ENCODE measurements around the gene IDH3G. TPM values are rescaled to one million over a fixed set of nuclear protein-coding genes. Genes with fewer than 3 reads are reported as not detected.

Gene IDH3G
- total and polyA plus RNA-seq, 8 donors = 15.8 to 48.4 (median 25.1) TPM

GRCh38 chrX:153807976-153808375, 13.8 kb upstream of the IDH3G start:
- no peak for ATAC-seq
- 86 to 89% methylated on average over 18 to 19 of the region's 19 CpGs for WGBS, 2 donors
- Histone ChIP-seq H3K27ac (no peak overlapping the region), H3K4me1 (no peaks in the 10 kb centered on the region), H3K27me3 (no peaks in the 10 kb centered on the region), H3K36me3 (no peaks in the 10 kb centered on the region), H3K9me3 (no peaks in the 10 kb centered on the region), H3K4me3 (no peak overlapping the region)
- TF ChIP-seq CTCF (IDR thresholded peaks at IDR 0.05) = no peak
- intact Hi-C loops (cut with DNase I) = no loop called here
- FAIRE-seq = no peak
- DNase-seq = no peak

GRCh38 chrX:153806999-153807575, 12.9 kb upstream of the IDH3G start:
- intact Hi-C loops (cut with DNase I) = no loop called here
- no peaks in the 10 kb centered on the region for H3K27me3 ChIP-seq
- 92% methylated on average over 28 of the region's 28 CpGs for WGBS, 2 donors
- no peaks in the 10 kb centered on the region for H3K4me1 ChIP-seq
- ATAC-seq (no peak), FAIRE-seq (no peak), DNase-seq (peak in 1 of 6 donors; percentile 56)
- no peaks in the 10 kb centered on the region for H3K36me3 ChIP-seq
- H3K9me3 ChIP-seq = no peaks in the 10 kb centered on the region
- H3K27ac ChIP-seq = no peak overlapping the region
- no peak for TF ChIP-seq CTCF (IDR thresholded peaks at IDR 0.05)
- no peak overlapping the region for H3K4me3 ChIP-seq

- peak in 2 of 6 donors; percentile 2 to 46 for DNase-seq
- intact Hi-C loops (cut with DNase I) = no loop called here
- H3K27me3 ChIP-seq = no peaks in the 10 kb centered on the region
- no peak for ATAC-seq
- H3K27ac ChIP-seq = no peak overlapping the region
- H3K4me3 ChIP-seq = no peak overlapping the region
- H3K9me3 ChIP-seq = no peaks in the 10 kb centered on the region
- no peak for FAIRE-seq
- H3K36me3 ChIP-seq = no peaks in the 10 kb centered on the region
- no peaks in the 10 kb centered on the region for H3K4me1 ChIP-seq
- no peak for TF ChIP-seq CTCF (IDR thresholded peaks at IDR 0.05)
- WGBS, 2 donors = 80 to 81% methylated on average over 13 of the region's 13 CpGs
These were observed 11.3 kb upstream of the IDH3G start for GRCh38 chrX:153805436-153805835.

GRCh38 chrX:153804621-153805020, 10.4 kb upstream of the IDH3G start:
- Histone ChIP-seq H3K4me1 (no peaks in the 10 kb centered on the region), H3K9me3 (no peaks in the 10 kb centered on the region), H3K4me3 (no peak overlapping the region), H3K36me3 (no peaks in the 10 kb centered on the region), H3K27ac (no peak overlapping the region), H3K27me3 (no peaks in the 10 kb centered on the region)
- FAIRE-seq (no peak), ATAC-seq (no peak), DNase-seq (peak in 2 of 6 donors; percentile 9 to 62)
- intact Hi-C loops (cut with DNase I) = no loop called here
- no peak for TF ChIP-seq CTCF (IDR thresholded peaks at IDR 0.05)
- 89 to 90% methylated on average over 25 of the region's 25 CpGs for WGBS, 2 donors

GRCh38 chrX:153804100-153804595, 10.0 kb upstream of the IDH3G start:
- Histone ChIP-seq H3K27ac (no peak overlapping the region), H3K9me3 (no peaks in the 10 kb centered on the region), H3K36me3 (no peaks in the 10 kb centered on the region), H3K4me1 (no peaks in the 10 kb centered on the region), H3K27me3 (no peaks in the 10 kb centered on the region), H3K4me3 (no peak overlapping the region)
- TF ChIP-seq CTCF (IDR thresholded peaks at IDR 0.05) = no peak
- no peak for ATAC-seq
- 95 to 96% methylated on average over 33 to 34 of the region's 34 CpGs for WGBS, 2 donors
- intact Hi-C loops (cut with DNase I) = no loop called here
- no peak for FAIRE-seq
- DNase-seq = peak in 1 of 6 donors; percentile 65

Measured in pancreas (tissue), 10 donors.